ENCODE data around the gene RASAL3.

- TF ChIP-seq PPARA (CRISPR knock-in tag; IDR thresholded peaks at IDR 0.05; ENCODE audit: borderline replicate concordance) (no peak), ZFP30 (CRISPR knock-in tag; IDR thresholded peaks at IDR 0.05) (no peak), CSDC2 (CRISPR knock-in tag; IDR thresholded peaks at IDR 0.05) (no peak), TCF4 (CRISPR knock-in tag; IDR thresholded peaks at IDR 0.05; ENCODE audit: borderline replicate concordance) (no peak), ZC3H10 (CRISPR knock-in tag; IDR thresholded peaks at IDR 0.05) (no peak), ZNF8 (CRISPR knock-in tag; IDR thresholded peaks at IDR 0.05) (no peak), ESRRG (CRISPR knock-in tag; IDR thresholded peaks at IDR 0.05) (no peak), ZFP3 (CRISPR knock-in tag; IDR thresholded peaks at IDR 0.05) (no peak), PATZ1 (CRISPR knock-in tag; IDR thresholded peaks at IDR 0.05; ENCODE audit: borderline replicate concordance) (no peak), ZNF70 (CRISPR knock-in tag; IDR thresholded peaks at IDR 0.05) (no peak), POU6F1 (CRISPR knock-in tag; IDR thresholded peaks at IDR 0.05; ENCODE audit: borderline replicate concordance, low read depth) (no peak)
Measured at GRCh38 chr19:15445807-15446376, 18.5 kb downstream of the RASAL3 start.
